Measurements from ENCODE around the gene H6PD.

Gene H6PD

DNA sequence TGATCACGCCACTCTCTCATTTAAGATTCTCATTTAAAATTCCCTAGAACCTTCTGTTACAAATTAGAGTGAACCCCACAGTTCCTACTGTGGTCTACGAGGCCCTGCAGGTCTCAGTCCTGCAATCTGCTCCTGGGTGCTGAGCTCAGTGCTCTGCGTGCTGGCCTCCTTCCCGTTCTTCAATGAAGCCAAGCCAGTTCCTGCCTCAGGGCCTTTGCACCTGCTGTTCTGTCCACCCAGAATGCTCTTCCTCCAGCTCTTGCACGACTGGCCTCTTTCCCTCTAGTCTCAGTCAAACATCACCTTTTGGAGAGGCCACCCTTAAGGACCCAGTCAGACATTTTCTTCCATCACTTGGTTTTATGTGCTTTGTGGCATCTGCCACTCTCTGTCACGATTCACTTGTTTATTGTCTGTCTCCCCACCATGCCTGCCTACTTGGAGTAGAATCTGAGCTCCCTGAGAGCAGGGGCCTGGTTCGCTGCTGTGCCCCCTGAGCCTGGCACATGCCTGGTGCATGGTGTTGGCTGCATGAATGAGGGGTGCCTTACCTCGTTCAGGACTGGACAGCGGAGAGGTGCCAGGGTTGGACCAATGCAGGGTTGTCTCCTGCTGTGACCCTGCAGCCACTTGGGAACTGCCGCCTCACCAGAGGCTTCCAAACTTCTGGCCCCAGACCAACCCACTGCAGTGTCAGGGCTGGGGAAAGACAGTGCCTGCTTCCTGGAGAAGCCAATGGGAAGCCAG is 9.7 kb upstream of the H6PD start:
- in situ Hi-C loops (cut with HindIII; ENCODE audit: low sequenced_read_pairs): no loop called here
- TF ChIP-seq CTCF (IDR thresholded peaks at IDR 0.05; ENCODE audit: low read depth, low read length): no peak
- no peak overlapping the region for H3K4me3 ChIP-seq (ENCODE audit: low read depth, low read length)
- no peak for DNase-seq (ENCODE audit: low read depth, low spot score)

GRCh38 chr1:9225411-9225785 is 9.2 kb upstream of the H6PD start:
- in situ Hi-C loops (cut with HindIII; ENCODE audit: low sequenced_read_pairs): no loop called here
- no peak for TF ChIP-seq CTCF (IDR thresholded peaks at IDR 0.05; ENCODE audit: low read depth, low read length)
- no peak overlapping the region for H3K4me3 ChIP-seq (ENCODE audit: low read depth, low read length)
- DNase-seq (ENCODE audit: low read depth, low spot score): no peak

GRCh38 chr1:9228609-9229008 is 6.0 kb upstream of the H6PD start:
- TF ChIP-seq CTCF (IDR thresholded peaks at IDR 0.05; ENCODE audit: low read depth, low read length): no peak
- in situ Hi-C loops (cut with HindIII; ENCODE audit: low sequenced_read_pairs): no loop called here
- H3K4me3 ChIP-seq (ENCODE audit: low read depth, low read length): no peak overlapping the region
- DNase-seq (ENCODE audit: low read depth, low spot score): peak; percentile 32

GRCh38 chr1:9229549-9229948 is 5.0 kb upstream of the H6PD start:
- no peak for TF ChIP-seq CTCF (IDR thresholded peaks at IDR 0.05; ENCODE audit: low read depth, low read length)
- in situ Hi-C loops (cut with HindIII; ENCODE audit: low sequenced_read_pairs): no loop called here
- DNase-seq (ENCODE audit: low read depth, low spot score): no peak
- H3K4me3 ChIP-seq (ENCODE audit: low read depth, low read length): no peak overlapping the region

- DNase-seq (ENCODE audit: low read depth, low spot score): no peak
Observed at GRCh38 chr1:9230869-9231533, 3.6 kb upstream of the H6PD start.

More at GRCh38 chr1:9230869-9231533, 3.6 kb upstream of the H6PD start:
- no peak overlapping the region for H3K4me3 ChIP-seq (ENCODE audit: low read depth, low read length)
- TF ChIP-seq CTCF (IDR thresholded peaks at IDR 0.05; ENCODE audit: low read depth, low read length): no peak
- in situ Hi-C loops (cut with HindIII; ENCODE audit: low sequenced_read_pairs): no loop called here
